ENCODE measurements around the gene KCNQ1. TPM values are rescaled to one million over a fixed set of nuclear protein-coding genes. Genes with fewer than 3 reads are reported as not detected.

KCNQ1 gene
- total and polyA plus RNA-seq, 2 donors (not counting 1 experiment from before 2014, with no cell fraction given) = 21.5 to 28.8 TPM

DNA sequence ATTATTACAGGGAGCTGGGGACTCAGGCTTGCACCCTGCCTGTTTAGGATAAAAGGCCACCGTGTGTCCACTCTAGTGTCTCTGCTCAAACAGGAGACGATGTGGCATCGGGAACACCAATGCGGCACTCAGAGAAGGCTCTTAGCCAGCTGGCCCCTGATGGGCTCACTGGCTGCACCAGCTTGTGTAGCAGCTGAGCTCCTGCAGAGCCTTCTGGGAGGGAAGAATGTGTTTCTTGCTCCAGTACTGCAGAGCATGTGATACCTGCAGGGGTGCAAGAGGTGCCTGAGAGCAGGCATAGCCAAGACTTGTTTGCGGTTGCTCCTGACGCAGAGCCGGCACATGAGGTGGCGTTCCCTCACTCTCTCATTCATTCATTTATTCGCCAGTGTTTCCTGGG is 299.4 kb downstream of the KCNQ1 start:
- Histone ChIP-seq H3K4me3 (ENCODE audit: control extremely low read depth in 1 of 5, extremely low read depth in 1 of 5, insufficient read depth in 1 of 5, low read depth in 2 of 5, low read length in 4 of 5) (no peak overlapping the region), H2AFZ (ENCODE audit: insufficient read depth, low read depth, low read length, poor library complexity, severe bottlenecking) (no peak overlapping the region), H3K9ac (ENCODE audit: low read length) (no peak overlapping the region), H3K27ac (ENCODE audit: low read length in 2 of 2) (no peak overlapping the region), H4K20me1 (ENCODE audit: control insufficient read depth, insufficient read depth, low read length, poor library complexity, severe bottlenecking) (no peaks in the 10 kb centered on the region), H3K4me1 (ENCODE audit: control insufficient read depth in 2 of 2, insufficient read depth in 2 of 2, low read length in 2 of 2) (no peaks in the 10 kb centered on the region), H3K4me2 (replicated peaks; ENCODE audit: low read depth, low read length, poor library complexity, severe bottlenecking) (no peak overlapping the region), H3K79me2 (ENCODE audit: control insufficient read depth, insufficient read depth, low read length) (no peaks in the 10 kb centered on the region), H3K36me3 (replicated peaks in 1 of 2; ENCODE audit: control extremely low read depth in 1 of 2, control insufficient read depth in 1 of 2, extremely low read depth in 1 of 2, insufficient read depth in 2 of 2, low read length in 1 of 2) (no peaks in the 10 kb centered on the region), H3K9me3 (ENCODE audit: control extremely low read depth in 1 of 3, control insufficient read depth in 2 of 3, insufficient read depth in 1 of 3, low read length in 2 of 3) (peaks cover 0 to 4% (median 0%) of the 10 kb centered on the region in 3 donors), H3K27me3 (replicated peaks in 1 of 4; ENCODE audit: control extremely low read depth in 1 of 4, control insufficient read depth in 3 of 4, insufficient read depth in 4 of 4, low read length in 3 of 4) (no peaks in the 10 kb centered on the region)
- DNase-seq (no peak), ATAC-seq (ENCODE audit: low read depth) (no peak)
- TF ChIP-seq, protein P1, sequence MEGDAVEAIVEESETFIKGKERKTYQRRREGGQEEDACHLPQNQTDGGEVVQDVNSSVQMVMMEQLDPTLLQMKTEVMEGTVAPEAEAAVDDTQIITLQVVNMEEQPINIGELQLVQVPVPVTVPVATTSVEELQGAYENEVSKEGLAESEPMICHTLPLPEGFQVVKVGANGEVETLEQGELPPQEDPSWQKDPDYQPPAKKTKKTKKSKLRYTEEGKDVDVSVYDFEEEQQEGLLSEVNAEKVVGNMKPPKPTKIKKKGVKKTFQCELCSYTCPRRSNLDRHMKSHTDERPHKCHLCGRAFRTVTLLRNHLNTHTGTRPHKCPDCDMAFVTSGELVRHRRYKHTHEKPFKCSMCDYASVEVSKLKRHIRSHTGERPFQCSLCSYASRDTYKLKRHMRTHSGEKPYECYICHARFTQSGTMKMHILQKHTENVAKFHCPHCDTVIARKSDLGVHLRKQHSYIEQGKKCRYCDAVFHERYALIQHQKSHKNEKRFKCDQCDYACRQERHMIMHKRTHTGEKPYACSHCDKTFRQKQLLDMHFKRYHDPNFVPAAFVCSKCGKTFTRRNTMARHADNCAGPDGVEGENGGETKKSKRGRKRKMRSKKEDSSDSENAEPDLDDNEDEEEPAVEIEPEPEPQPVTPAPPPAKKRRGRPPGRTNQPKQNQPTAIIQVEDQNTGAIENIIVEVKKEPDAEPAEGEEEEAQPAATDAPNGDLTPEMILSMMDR (IDR thresholded peaks at IDR 0.05) = no peak
- TF ChIP-seq EZH2 (IDR thresholded peaks at IDR 0.05; ENCODE audit: borderline replicate concordance, insufficient read depth, low read depth, low read length, poor library complexity, severe bottlenecking) = no peak
- intact Hi-C loops (cut with micrococcal nuclease) = no loop called here
- Mint-ChIP-seq H3K4me1 (no peaks in the 10 kb centered on the region), H3K27me3 (no peaks in the 10 kb centered on the region), H3K4me3 (no peak overlapping the region), H3K27ac (no peak overlapping the region), H3K9me3 (ENCODE audit: insufficient read depth) (no peaks in the 10 kb centered on the region)
- ChIA-PET POLR2A (no interaction called here), CTCF (no interaction called here)
- WGBS (ENCODE audit: insufficient coverage) = 93% methylated on average over 4 of the region's 9 CpGs

DNA sequence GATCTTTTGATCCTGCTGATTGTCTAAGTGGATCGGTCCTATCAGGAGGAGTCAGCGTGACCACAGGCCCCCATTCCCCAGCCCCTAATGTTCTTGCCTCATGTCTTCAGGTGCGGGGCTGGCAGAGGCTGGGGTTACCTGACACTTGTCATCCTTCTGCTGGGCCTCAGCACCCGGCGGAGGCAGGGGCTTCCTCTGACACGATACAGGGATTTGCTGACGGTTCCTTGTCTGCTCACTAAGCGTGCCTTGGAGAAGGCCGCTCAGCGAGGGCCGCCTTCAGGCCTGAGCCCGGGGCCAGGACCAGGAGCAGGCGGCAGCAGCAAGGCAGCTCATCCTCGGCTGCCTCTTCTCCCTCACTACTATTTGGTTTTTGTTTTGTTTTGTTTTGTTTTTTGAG is 300.7 kb downstream of the KCNQ1 start:
- Histone ChIP-seq H3K4me2 (replicated peaks; ENCODE audit: low read depth, low read length, poor library complexity, severe bottlenecking) (no peak overlapping the region), H3K36me3 (replicated peaks in 1 of 2; ENCODE audit: control extremely low read depth in 1 of 2, control insufficient read depth in 1 of 2, extremely low read depth in 1 of 2, insufficient read depth in 2 of 2, low read length in 1 of 2) (no peaks in the 10 kb centered on the region), H3K27ac (ENCODE audit: low read length in 2 of 2) (no peak overlapping the region), H3K4me1 (ENCODE audit: control insufficient read depth in 2 of 2, insufficient read depth in 2 of 2, low read length in 2 of 2) (no peaks in the 10 kb centered on the region), H4K20me1 (ENCODE audit: control insufficient read depth, insufficient read depth, low read length, poor library complexity, severe bottlenecking) (no peaks in the 10 kb centered on the region), H3K9me3 (ENCODE audit: control extremely low read depth in 1 of 3, control insufficient read depth in 2 of 3, insufficient read depth in 1 of 3, low read length in 2 of 3) (peaks cover 0 to 4% (median 0%) of the 10 kb centered on the region in 3 donors), H3K79me2 (ENCODE audit: control insufficient read depth, insufficient read depth, low read length) (no peaks in the 10 kb centered on the region), H3K4me3 (ENCODE audit: control extremely low read depth in 1 of 5, extremely low read depth in 1 of 5, insufficient read depth in 1 of 5, low read depth in 2 of 5, low read length in 4 of 5) (no peak overlapping the region), H2AFZ (ENCODE audit: insufficient read depth, low read depth, low read length, poor library complexity, severe bottlenecking) (no peak overlapping the region), H3K9ac (ENCODE audit: low read length) (no peak overlapping the region), H3K27me3 (replicated peaks in 1 of 4; ENCODE audit: control extremely low read depth in 1 of 4, control insufficient read depth in 3 of 4, insufficient read depth in 4 of 4, low read length in 3 of 4) (no peaks in the 10 kb centered on the region)
- H3K4me3 Mint-ChIP-seq = no peak overlapping the region
- DNase-seq (no peak), ATAC-seq (ENCODE audit: low read depth) (no peak)
- ChIA-PET POLR2A (no interaction called here), CTCF (no interaction called here)
- no peaks in the 10 kb centered on the region for H3K27me3 Mint-ChIP-seq
- no peak overlapping the region for H3K27ac Mint-ChIP-seq
- WGBS (ENCODE audit: insufficient coverage) = 97% methylated on average over 11 of the region's 14 CpGs
- H3K4me1 Mint-ChIP-seq = no peaks in the 10 kb centered on the region
- no peaks in the 10 kb centered on the region for H3K9me3 Mint-ChIP-seq (ENCODE audit: insufficient read depth)
- intact Hi-C loops (cut with micrococcal nuclease) = no loop called here
- TF ChIP-seq, protein P1 (IDR thresholded peaks at IDR 0.05) = no peak
- no peak for TF ChIP-seq EZH2 (IDR thresholded peaks at IDR 0.05; ENCODE audit: borderline replicate concordance, insufficient read depth, low read depth, low read length, poor library complexity, severe bottlenecking)

Measured in B cell (primary cell).